Measurements from ENCODE around the gene ZNF492.
A peak's percentile ranks its signal among the peaks of the same experiment; 100 is the strongest.

The ZNF492 gene

GRCh38 chr19:22633706-22634449 is at the start of gene ZNF492:
TSS of gene ZNF492 (plus strand) at chr19:22634324. CDS start at chr19:22653400, 19,076 bp downstream.
- peak within 1 kb of the TSS; percentile 61 for H3K4me3 ChIP-seq (replicated peaks; ENCODE audit: low read depth, low read length)
- peak; percentile 82 for DNase-seq (ENCODE audit: low read depth)

DNA sequence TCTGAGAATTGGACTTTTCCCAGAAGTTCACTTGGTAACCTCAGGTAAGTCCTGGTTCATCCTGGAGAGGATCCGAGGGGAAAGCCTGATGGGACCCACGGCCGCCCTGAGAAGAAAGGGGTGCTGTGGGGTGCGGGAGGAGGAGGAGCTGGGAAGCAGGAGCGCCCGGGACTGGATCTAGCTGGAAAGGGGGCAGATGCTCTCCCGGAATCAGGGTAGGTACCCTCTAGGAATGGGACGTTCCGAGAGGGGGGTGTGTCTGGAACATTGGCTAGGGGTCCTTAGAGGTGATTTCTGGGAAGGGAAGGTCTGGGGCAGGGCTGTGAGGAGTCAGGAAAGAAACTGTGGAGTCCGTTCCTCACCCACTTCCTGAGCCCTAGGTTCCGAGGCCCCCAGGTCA is 38.7 kb upstream of the ZNF492 start:
- TF ChIP-seq CTCF (IDR thresholded peaks at IDR 0.05; ENCODE audit: low read length, missing control alignments) = no peak
- no peak overlapping the region for H3K4me3 ChIP-seq (replicated peaks; ENCODE audit: low read depth, low read length)
- no peak for DNase-seq (ENCODE audit: low read depth)

- no peak overlapping the region for H3K4me3 ChIP-seq (replicated peaks; ENCODE audit: low read depth, low read length)
Measured at GRCh38 chr19:22595918-22596341, 38.2 kb upstream of the ZNF492 start.

DNA sequence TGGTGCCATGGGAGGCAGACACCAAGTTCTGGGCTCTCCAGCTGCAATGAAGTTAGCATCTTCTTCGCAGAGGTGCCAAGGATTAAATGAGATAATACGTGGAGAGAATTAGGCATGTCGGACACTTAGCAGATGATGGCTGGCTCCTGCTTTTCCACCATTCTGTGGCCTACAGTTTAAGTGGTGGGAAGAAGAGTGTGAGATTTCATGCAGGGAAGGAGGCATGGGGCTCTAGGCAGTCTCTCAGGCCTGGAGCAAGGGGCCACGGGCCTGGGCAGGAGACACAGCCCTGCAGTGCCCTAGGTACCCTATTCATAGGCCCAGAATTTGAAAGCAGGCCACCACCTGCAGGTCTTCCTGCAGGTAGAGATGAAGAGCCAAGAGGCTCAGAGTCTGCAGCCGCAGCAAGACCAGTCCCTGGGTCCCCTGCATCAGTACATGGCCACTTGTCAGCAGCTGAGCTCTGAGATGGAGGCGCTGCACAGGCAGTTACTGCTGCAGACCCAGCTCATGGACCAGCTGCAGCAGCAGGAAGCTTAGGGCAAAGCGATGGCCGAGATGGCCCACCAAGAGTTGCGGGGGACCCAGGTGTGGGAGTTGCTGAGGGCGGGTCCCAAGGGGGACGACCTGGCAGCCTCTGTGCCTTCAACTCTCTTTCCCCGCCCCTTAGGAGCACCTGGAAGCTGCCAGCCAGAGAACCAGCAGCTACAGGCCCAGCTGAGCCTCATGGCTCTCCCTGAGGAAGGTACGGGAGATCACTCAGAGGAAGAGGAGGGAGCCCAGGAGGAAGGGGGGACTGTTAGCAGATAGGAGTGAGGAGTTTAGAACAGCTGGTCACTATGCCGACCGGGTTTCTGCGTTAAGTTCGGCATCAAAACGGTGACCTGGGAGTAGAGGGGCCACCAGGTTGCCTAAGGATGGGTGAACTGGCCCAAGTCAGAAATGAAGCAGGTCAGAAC is 33.2 kb upstream of the ZNF492 start:
- no peak overlapping the region for H3K4me3 ChIP-seq (replicated peaks; ENCODE audit: low read depth, low read length)
- TF ChIP-seq CTCF (IDR thresholded peaks at IDR 0.05; ENCODE audit: low read length, missing control alignments) = no peak
- no peak for DNase-seq (ENCODE audit: low read depth)

More at GRCh38 chr19:22595918-22596341, 38.2 kb upstream of the ZNF492 start:
- DNase-seq (ENCODE audit: low read depth) = no peak
- no peak for TF ChIP-seq CTCF (IDR thresholded peaks at IDR 0.05; ENCODE audit: low read length, missing control alignments)

GRCh38 chr19:22601906-22602630 is 32.1 kb upstream of the ZNF492 start:
- no peak overlapping the region for H3K4me3 ChIP-seq (replicated peaks; ENCODE audit: low read depth, low read length)
- TF ChIP-seq CTCF (IDR thresholded peaks at IDR 0.05; ENCODE audit: low read length, missing control alignments) = no peak
- DNase-seq (ENCODE audit: low read depth) = no peak

DNA sequence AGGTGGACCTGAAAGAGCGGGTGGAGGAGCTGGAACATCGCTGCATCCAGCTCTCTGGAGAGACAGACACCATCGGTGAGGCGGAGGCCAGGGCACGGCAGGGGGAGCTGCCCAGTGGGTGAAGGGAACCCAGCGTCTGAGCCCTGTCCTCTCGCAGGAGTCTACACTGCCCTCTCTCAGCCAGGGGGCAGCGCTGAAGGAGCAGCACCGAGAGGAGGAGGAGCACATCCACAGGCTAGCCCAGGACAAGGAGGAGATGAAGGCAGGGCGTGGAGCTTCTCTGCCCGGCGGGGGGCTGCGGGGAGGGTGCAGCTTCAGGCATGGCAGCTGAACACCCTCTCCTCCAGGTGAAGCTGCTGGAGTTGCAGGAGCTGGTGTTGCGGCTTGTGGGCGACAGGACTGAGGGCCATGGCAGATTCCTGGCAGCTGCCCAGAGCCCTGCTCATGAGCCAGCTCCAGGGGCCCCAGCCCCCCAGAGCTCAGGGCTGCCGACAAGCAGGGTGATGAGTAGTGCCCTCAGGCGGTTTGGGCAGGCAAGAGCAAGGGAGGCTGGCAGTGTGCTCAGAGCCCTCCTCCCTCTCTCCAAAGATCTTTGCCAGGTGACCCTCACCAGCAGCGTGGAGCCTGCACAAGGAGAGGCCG is 31.4 kb upstream of the ZNF492 start:
- no peak for DNase-seq (ENCODE audit: low read depth)
- TF ChIP-seq CTCF (IDR thresholded peaks at IDR 0.05; ENCODE audit: low read length, missing control alignments) = no peak
- H3K4me3 ChIP-seq (replicated peaks; ENCODE audit: low read depth, low read length) = no peak overlapping the region
